HG02571 (cell line): ENCODE results near the gene ELAVL3.
A peak's percentile ranks its signal among the peaks of the same experiment; 100 is the strongest.

Experiments used
- ATAC-seq: cut with Tn5 transposase; IDR thresholded peaks from one replicate; pipeline ENCODE4 v1.9.1; 2021; ENCODE audit warnings: mild to moderate bottlenecking, moderate library complexity; ENCODE audit not compliant: unreplicated experiment

The ELAVL3 gene

GRCh38 chr19:11480715-11481533 is at the start of gene ELAVL3:
Gene ELAVL3, minus strand, starts transcription at chr19:11481046. Its CDS starts 438 bp downstream, at chr19:11480608.
- ATAC-seq: no peak

- no peak for ATAC-seq
Observed at GRCh38 chr19:11530432-11530831, 49.6 kb upstream of the ELAVL3 start.

- peak; percentile 96 for ATAC-seq
Observed at GRCh38 chr19:11528551-11529341, 47.9 kb upstream of the ELAVL3 start, which contains the start of gene ECSIT. Gene ECSIT, minus strand, starts transcription at chr19:11529134. Its CDS starts 9,964 bp downstream, at chr19:11519170.

GRCh38 chr19:11519138-11519537 is 38.3 kb upstream of the ELAVL3 start:
- no peak for ATAC-seq

- no peak for ATAC-seq
Observed at GRCh38 chr19:11513946-11514345, 33.1 kb upstream of the ELAVL3 start.

- ATAC-seq: no peak
Observed at GRCh38 chr19:11510444-11510843, 29.6 kb upstream of the ELAVL3 start.

GRCh38 chr19:11507370-11508078 is 26.7 kb upstream of the ELAVL3 start:
- ATAC-seq: no peak

- no peak for ATAC-seq
Observed at GRCh38 chr19:11506967-11507366, 26.1 kb upstream of the ELAVL3 start.

- peak; percentile 23 for ATAC-seq
Observed at GRCh38 chr19:11506101-11506555, 25.3 kb upstream of the ELAVL3 start.

- peak; percentile 60 for ATAC-seq
Observed at GRCh38 chr19:11505504-11506100, 24.8 kb upstream of the ELAVL3 start, which contains the start of gene ZNF653. Gene ZNF653, minus strand, starts transcription at chr19:11505839. Its CDS starts 53 bp downstream, at chr19:11505786.

- peak; percentile 81 for ATAC-seq
Observed at GRCh38 chr19:11505032-11505503, 24.2 kb upstream of the ELAVL3 start.

GRCh38 chr19:11504502-11505031 is 23.7 kb upstream of the ELAVL3 start:
- ATAC-seq: no peak

GRCh38 chr19:11499890-11500420 is 19.1 kb upstream of the ELAVL3 start:
- ATAC-seq: no peak

GRCh38 chr19:11499220-11499726 is 18.4 kb upstream of the ELAVL3 start:
- no peak for ATAC-seq

GRCh38 chr19:11496391-11497163 is 15.7 kb upstream of the ELAVL3 start:
- no peak for ATAC-seq

GRCh38 chr19:11495885-11496284 is 15.0 kb upstream of the ELAVL3 start:
- no peak for ATAC-seq

- ATAC-seq: no peak
Observed at GRCh38 chr19:11495481-11495880, 14.6 kb upstream of the ELAVL3 start.

GRCh38 chr19:11494634-11495285 is 13.9 kb upstream of the ELAVL3 start:
- ATAC-seq: no peak
